Measurements from ENCODE around the gene THAP10.

THAP10 gene

GRCh38 chr15:70923311-70924080 is 31.3 kb upstream of the THAP10 start:
- H3K4me3 ChIP-seq (ENCODE audit: control insufficient read depth, low read depth, low read length), result no peak overlapping the region
- DNase-seq (ENCODE audit: low read depth), result no peak
- TF ChIP-seq CTCF (IDR thresholded peaks at IDR 0.05; ENCODE audit: control insufficient read depth, insufficient read depth, low read depth, low read length, missing control alignments), result no peak

GRCh38 chr15:70922119-70922518 is 29.9 kb upstream of the THAP10 start:
- H3K4me3 ChIP-seq (ENCODE audit: control insufficient read depth, low read depth, low read length), result no peak overlapping the region
- no peak for DNase-seq (ENCODE audit: low read depth)
- no peak for TF ChIP-seq CTCF (IDR thresholded peaks at IDR 0.05; ENCODE audit: control insufficient read depth, insufficient read depth, low read depth, low read length, missing control alignments)

- no peak overlapping the region for H3K4me3 ChIP-seq (ENCODE audit: control insufficient read depth, low read depth, low read length)
- DNase-seq (ENCODE audit: low read depth), result no peak
- TF ChIP-seq CTCF (IDR thresholded peaks at IDR 0.05; ENCODE audit: control insufficient read depth, insufficient read depth, low read depth, low read length, missing control alignments), result no peak
Measured at GRCh38 chr15:70920981-70921696, 28.9 kb upstream of the THAP10 start.

- no peak for TF ChIP-seq CTCF (IDR thresholded peaks at IDR 0.05; ENCODE audit: control insufficient read depth, insufficient read depth, low read depth, low read length, missing control alignments)
- no peak overlapping the region for H3K4me3 ChIP-seq (ENCODE audit: control insufficient read depth, low read depth, low read length)
- DNase-seq (ENCODE audit: low read depth), result no peak
Measured at GRCh38 chr15:70917955-70918354, 25.7 kb upstream of the THAP10 start.

GRCh38 chr15:70916531-70916930 is 24.3 kb upstream of the THAP10 start:
- H3K4me3 ChIP-seq (ENCODE audit: control insufficient read depth, low read depth, low read length), result no peak overlapping the region
- no peak for DNase-seq (ENCODE audit: low read depth)
- TF ChIP-seq CTCF (IDR thresholded peaks at IDR 0.05; ENCODE audit: control insufficient read depth, insufficient read depth, low read depth, low read length, missing control alignments), result no peak

- no peak for DNase-seq (ENCODE audit: low read depth)
- TF ChIP-seq CTCF (IDR thresholded peaks at IDR 0.05; ENCODE audit: control insufficient read depth, insufficient read depth, low read depth, low read length, missing control alignments), result no peak
- no peak overlapping the region for H3K4me3 ChIP-seq (ENCODE audit: control insufficient read depth, low read depth, low read length)
Measured at GRCh38 chr15:70912187-70912586, 20.0 kb upstream of the THAP10 start.

All from AG09309 (cell line).